IMR-90 (cell line): Measurements from ENCODE around the gene IGFBP3. TPM values are rescaled to one million over a fixed set of nuclear protein-coding genes. Genes with fewer than 3 reads are reported as not detected.
A peak's percentile ranks its signal among the peaks of the same experiment; 100 is the strongest.

Source experiments
- ATAC-seq: fragments of 200-7000 bp; cut with Tn5 transposase; 2 replicates; pipeline ENCODE4 v1.9.1; 2020; ENCODE audit warnings: low read depth, mild to moderate bottlenecking, moderate library complexity
- BruUV-seq: library from RNA; stranded (reverse); fragments of 400-500 nt; replicated peaks from 2 replicates; lab custom pipeline; 2021; lab: Mats Ljungman, UMichigan
- CTCF ChIA-PET: fragments of 300-600 bp; formaldehyde crosslinking; extraction: SDS; loops from one replicate; lab custom pipeline; 2021; ENCODE audit warnings: antibody characterized with exemption; lab: Yijun Ruan, JAX
- POLR2A ChIA-PET: fragments of 300-600 bp; sonication (Branson Sonifier 250); formaldehyde crosslinking; loops from one replicate; lab custom pipeline; 2022; ENCODE audit warnings: antibody characterized with exemption; ENCODE audit not compliant: unreplicated experiment; lab: Charles Lee
- DNase-seq: peaks from one replicate; pipeline ENCODE4 v3.0.0; 2013
- H2AFZ ChIP-seq: replicated peaks from 2 replicates; pipeline ENCODE3; 2013; ENCODE audit warnings: low read length, mild to moderate bottlenecking; ENCODE audit not compliant: poor library complexity
- H2AK5ac ChIP-seq: 2 replicates; pipeline ENCODE4 v1.6.1; 2013; ENCODE audit warnings: low read depth, low read length, inconsistent platforms
- H2AK9ac ChIP-seq: replicated peaks from 2 replicates; pipeline ENCODE3; 2013; ENCODE audit warnings: mild to moderate bottlenecking, low read depth, low read length, moderate library complexity; ENCODE audit not compliant: poor library complexity
- H2BK120ac ChIP-seq: 2 replicates; pipeline ENCODE4 v1.6.1; 2013; ENCODE audit warnings: low read depth, low read length, inconsistent platforms
- H2BK15ac ChIP-seq: 3 replicates; pipeline ENCODE4 v1.6.1; 2013; ENCODE audit warnings: low read depth, low read length, inconsistent platforms
- H2BK20ac ChIP-seq: 2 replicates; pipeline ENCODE4 v1.6.1; 2013; ENCODE audit warnings: low read depth, mild to moderate bottlenecking, inconsistent platforms, low read length, moderate library complexity
- H2BK5ac ChIP-seq: 2 replicates; pipeline ENCODE4 v1.6.1; 2013; ENCODE audit warnings: mild to moderate bottlenecking, low read depth, low read length, inconsistent platforms; ENCODE audit not compliant: poor library complexity, severe bottlenecking
- H3K14ac ChIP-seq: replicated peaks from 2 replicates; pipeline ENCODE4 v1.6.1; 2013; ENCODE audit warnings: low read depth, low read length, inconsistent platforms
- H3K18ac ChIP-seq: 2 replicates; pipeline ENCODE4 v1.6.1; 2013; ENCODE audit warnings: low read depth, low read length, control low read depth
- H3K23ac ChIP-seq: 2 replicates; pipeline ENCODE4 v1.6.1; 2013; ENCODE audit warnings: low read depth, low read length, inconsistent platforms
- H3K27ac ChIP-seq: 2 replicates; pipeline ENCODE4 v1.5.1; 2013; ENCODE audit warnings: mild to moderate bottlenecking, control low read depth, low read length; ENCODE audit not compliant: insufficient read depth
- H3K27me3 ChIP-seq: 2 replicates; pipeline ENCODE4 v1.6.1; 2013; ENCODE audit warnings: low read length; ENCODE audit not compliant: control insufficient read depth, insufficient read depth
- H3K36me3 ChIP-seq: 2 replicates; pipeline ENCODE4 v1.6.1; 2013; ENCODE audit warnings: low read length, mixed read lengths; ENCODE audit not compliant: control insufficient read depth, insufficient read depth
- H3K4ac ChIP-seq: 2 replicates; pipeline ENCODE4 v1.6.1; 2013; ENCODE audit warnings: low read depth, low read length, inconsistent platforms
- H3K4me1 ChIP-seq: 2 replicates; pipeline ENCODE4 v1.6.1; 2013; ENCODE audit warnings: low read length, mixed read lengths; ENCODE audit not compliant: control insufficient read depth, insufficient read depth
- H3K4me2 ChIP-seq: 2 replicates; pipeline ENCODE4 v1.6.1; 2013; ENCODE audit warnings: low read depth, mild to moderate bottlenecking, control low read depth, low read length, moderate library complexity
- H3K4me3 ChIP-seq: 2 replicates; pipeline ENCODE4 v1.5.1; 2013; ENCODE audit warnings: low read depth, mild to moderate bottlenecking, control low read depth, low read length, moderate library complexity; ENCODE audit not compliant: insufficient read depth
- H3K56ac ChIP-seq: 2 replicates; pipeline ENCODE4 v1.6.1; 2013; ENCODE audit warnings: low read length, inconsistent platforms; ENCODE audit not compliant: insufficient read depth; ENCODE audit errors: extremely low read depth
- H3K79me1 ChIP-seq, 2 experiments: 2 replicates each; pipeline ENCODE4 v1.6.1; 2013; ENCODE audit warnings: low read length in 2 of 2, inconsistent platforms in 1 of 2, low read depth in 1 of 2
- H3K9ac ChIP-seq: 2 replicates; pipeline ENCODE4 v1.6.1; 2013; ENCODE audit warnings: low read depth, low read length, control low read depth
- H3K9me1 ChIP-seq: 2 replicates; pipeline ENCODE4 v1.6.1; 2013; ENCODE audit warnings: low read length, inconsistent platforms; ENCODE audit not compliant: insufficient read depth
- H3K9me3 ChIP-seq: 2 replicates; pipeline ENCODE4 v1.6.1; 2013; ENCODE audit warnings: low read length; ENCODE audit not compliant: control insufficient read depth, insufficient read depth
- H4K20me1 ChIP-seq: 2 replicates; pipeline ENCODE4 v1.6.1; 2013; ENCODE audit warnings: low read length, inconsistent platforms; ENCODE audit not compliant: insufficient read depth
- H4K5ac ChIP-seq: 2 replicates; pipeline ENCODE4 v1.6.1; 2013; ENCODE audit warnings: mild to moderate bottlenecking, low read depth, low read length, control low read depth
- H4K8ac ChIP-seq, 2 experiments: 2 replicates each; pipeline ENCODE4 v1.6.1; 2013; ENCODE audit warnings: low read depth in 2 of 2, low read length in 2 of 2, control low read depth in 1 of 2, inconsistent platforms in 1 of 2
- H4K91ac ChIP-seq: 2 replicates; pipeline ENCODE4 v1.6.1; 2013; ENCODE audit warnings: low read depth, low read length, inconsistent platforms; ENCODE audit not compliant: insufficient read depth
- ELK1 ChIP-seq: fragments of 150-350 bp; IDR thresholded peaks from 2 replicates; pipeline ENCODE4 v1.6.1; 2016; ENCODE audit warnings: low read depth, mild to moderate bottlenecking, low read length, moderate library complexity, borderline replicate concordance
- FOS ChIP-seq: fragments of 150-350 bp; IDR thresholded peaks from 2 replicates; pipeline ENCODE4 v1.6.1; 2016; ENCODE audit warnings: low read depth, low read length
- MAFK ChIP-seq: IDR thresholded peaks from 2 replicates; pipeline ENCODE4 v1.6.1; 2012; ENCODE audit warnings: low read depth, low read length, improper control_type of control experiment
- MAZ ChIP-seq: IDR thresholded peaks from 2 replicates; pipeline ENCODE4 v1.6.1; 2012; ENCODE audit warnings: low read depth, mild to moderate bottlenecking, low read length, improper control_type of control experiment, moderate library complexity, borderline replicate concordance
- MXI1 ChIP-seq: IDR thresholded peaks from 2 replicates; pipeline ENCODE4 v1.6.1; 2012; ENCODE audit warnings: low read depth, mild to moderate bottlenecking, low read length, moderate library complexity, borderline replicate concordance
- NFE2L2 ChIP-seq: fragments of 150-350 bp; IDR thresholded peaks from 2 replicates; pipeline ENCODE4 v1.6.1; 2016; ENCODE audit warnings: low read depth, mild to moderate bottlenecking, low read length
- POLR2A ChIP-seq: IDR thresholded peaks from 2 replicates; pipeline ENCODE4 v1.6.1; 2012; ENCODE audit warnings: mild to moderate bottlenecking, low read depth, low read length
- RAD21 ChIP-seq: IDR thresholded peaks from 2 replicates; pipeline ENCODE4 v1.6.1; 2012; ENCODE audit warnings: low read length, improper control_type of control experiment
- RCOR1 ChIP-seq: IDR thresholded peaks from 2 replicates; pipeline ENCODE4 v1.6.1; 2012; ENCODE audit warnings: mild to moderate bottlenecking, low read length, improper control_type of control experiment; ENCODE audit not compliant: insufficient replicate concordance
- RFX5 ChIP-seq: IDR thresholded peaks from 2 replicates; pipeline ENCODE4 v1.8.0; 2012; ENCODE audit warnings: low read depth, mild to moderate bottlenecking, low read length, moderate library complexity
- SMC3 ChIP-seq: fragments of 150-350 bp; IDR thresholded peaks from 2 replicates; pipeline ENCODE4 v1.6.1; 2016; ENCODE audit warnings: low read depth, mild to moderate bottlenecking, antibody characterized with exemption, low read length, moderate library complexity
- WGBS, 2 experiments: methylation state at CpG; one replicate each; pipeline versions ENCODE4 v1.1.5 to v1.1.7; 2013; ENCODE audit warnings: missing lambda C conversion rate in 2 of 2; ENCODE audit not compliant: insufficient read length in 1 of 2; ENCODE audit errors: extremely low coverage in 2 of 2; 5-methylcytosine and 5-hydroxymethylcytosine counted together
- dilution Hi-C: fragments of 300-500 bp; cut with HindIII; formaldehyde crosslinking; loops from one replicate; pipeline ENCODE4 v1.14.3; 2018; ENCODE audit warnings: low sequenced_read_pairs; ENCODE audit not compliant: unreplicated experiment
- in situ Hi-C: fragments of 300-500 bp; cut with MboI; formaldehyde crosslinking; loops from 3 replicates; pipeline ENCODE4 v1.14.3; 2019; ENCODE audit warnings: low sequenced_read_pairs, inconsistent platforms, mixed read lengths
- intact Hi-C: fragments of 100-400 bp; cut with micrococcal nuclease; formaldehyde crosslinking; loops from 2 replicates; pipeline ENCODE4 v1.10.0; 2022
- polyA plus RNA-seq, 3 experiments: library from polyadenylated mRNA; depleted of rRNA; stranded (reverse); fragments of >200 nt; gene quantifications; 2 replicates each; pipeline ENCODE4 v1.2.3, GENCODE V29; 2012; ENCODE audit warnings: low replicate concordance in 1 of 3
- total RNA-seq: library from RNA; depleted of rRNA; stranded (reverse); fragments of >200 nt; gene quantifications from 2 replicates; pipeline ENCODE4 v1.2.3, GENCODE V29; 2012
- TF ChIP-seq, protein P1 (sequence below): conservative IDR thresholded peaks from 2 replicates; pipeline ENCODE4 v1.5.1; 2012; ENCODE audit warnings: mild to moderate bottlenecking, low read depth, low read length, improper control_type of control experiment
- TF ChIP-seq, protein P2 (sequence below): fragments of 150-350 bp; IDR thresholded peaks from 2 replicates; pipeline ENCODE4 v1.6.1; 2017; ENCODE audit warnings: mild to moderate bottlenecking, antibody characterized with exemption, low read length, low read depth

IGFBP3 gene
- total and polyA plus RNA-seq, 2 of the 4 experiments (the other 2 are of a cell fraction): 272 to 601 TPM

- intact Hi-C loops (no loop called here), dilution Hi-C loops (no loop called here), in situ Hi-C loops (loop anchor here (5.0 kb wide), 1 partner anchor 1293 kb away; no protein-coding TSS in a partner anchor)
- Histone ChIP-seq H3K4ac (no peak overlapping the region), H2BK15ac (no peak overlapping the region), H2AK9ac (peak overlapping the region; percentile 66), H3K27me3 (peaks cover 36% of the 10 kb centered on the region), H3K9ac (no peak overlapping the region), H3K36me3 (no peaks in the 10 kb centered on the region), H3K79me1 (no peaks in the 10 kb centered on the region), H2AK5ac (no peak overlapping the region), H3K27ac (no peak overlapping the region), H3K18ac (no peak overlapping the region), H3K9me1 (0 out of 2 replicates have a peak, but pooled peaks cover 3% of the 10 kb centered on the region), H3K4me3 (no peak overlapping the region), H3K4me2 (no peak overlapping the region), H2BK20ac (no peak overlapping the region), H3K9me3 (no peaks in the 10 kb centered on the region), H4K5ac (no peak overlapping the region), H2BK120ac (no peak overlapping the region), H3K23ac (no peak overlapping the region), H4K8ac (no peak overlapping the region), H2BK5ac (no peak overlapping the region), H3K56ac (no peak overlapping the region), H2AFZ (peak overlapping the region; percentile 16), H4K91ac (no peak overlapping the region), H4K20me1 (no peaks in the 10 kb centered on the region), H3K4me1 (no peaks in the 10 kb centered on the region), H3K14ac (no peak overlapping the region)
- ChIA-PET POLR2A (no interaction called here), CTCF (interaction anchor here (0.6 kb wide), 1 partner anchor 29 kb away, joined by 3 read pairs; no protein-coding TSS in a partner anchor)
- no TSS peak for BruUV-seq
- no peak for DNase-seq
- no peak for TF ChIP-seq MXI1
- TF ChIP-seq ELK1: no peak
- TF ChIP-seq, protein P1, sequence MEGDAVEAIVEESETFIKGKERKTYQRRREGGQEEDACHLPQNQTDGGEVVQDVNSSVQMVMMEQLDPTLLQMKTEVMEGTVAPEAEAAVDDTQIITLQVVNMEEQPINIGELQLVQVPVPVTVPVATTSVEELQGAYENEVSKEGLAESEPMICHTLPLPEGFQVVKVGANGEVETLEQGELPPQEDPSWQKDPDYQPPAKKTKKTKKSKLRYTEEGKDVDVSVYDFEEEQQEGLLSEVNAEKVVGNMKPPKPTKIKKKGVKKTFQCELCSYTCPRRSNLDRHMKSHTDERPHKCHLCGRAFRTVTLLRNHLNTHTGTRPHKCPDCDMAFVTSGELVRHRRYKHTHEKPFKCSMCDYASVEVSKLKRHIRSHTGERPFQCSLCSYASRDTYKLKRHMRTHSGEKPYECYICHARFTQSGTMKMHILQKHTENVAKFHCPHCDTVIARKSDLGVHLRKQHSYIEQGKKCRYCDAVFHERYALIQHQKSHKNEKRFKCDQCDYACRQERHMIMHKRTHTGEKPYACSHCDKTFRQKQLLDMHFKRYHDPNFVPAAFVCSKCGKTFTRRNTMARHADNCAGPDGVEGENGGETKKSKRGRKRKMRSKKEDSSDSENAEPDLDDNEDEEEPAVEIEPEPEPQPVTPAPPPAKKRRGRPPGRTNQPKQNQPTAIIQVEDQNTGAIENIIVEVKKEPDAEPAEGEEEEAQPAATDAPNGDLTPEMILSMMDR: no peak
- no peak for TF ChIP-seq FOS
- no peak for TF ChIP-seq RAD21
- TF ChIP-seq SMC3: no peak
- TF ChIP-seq, protein P2, sequence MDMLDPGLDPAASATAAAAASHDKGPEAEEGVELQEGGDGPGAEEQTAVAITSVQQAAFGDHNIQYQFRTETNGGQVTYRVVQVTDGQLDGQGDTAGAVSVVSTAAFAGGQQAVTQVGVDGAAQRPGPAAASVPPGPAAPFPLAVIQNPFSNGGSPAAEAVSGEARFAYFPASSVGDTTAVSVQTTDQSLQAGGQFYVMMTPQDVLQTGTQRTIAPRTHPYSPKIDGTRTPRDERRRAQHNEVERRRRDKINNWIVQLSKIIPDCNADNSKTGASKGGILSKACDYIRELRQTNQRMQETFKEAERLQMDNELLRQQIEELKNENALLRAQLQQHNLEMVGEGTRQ: no peak
- no peak for TF ChIP-seq RFX5
- no peak for TF ChIP-seq MAFK
- no peak for TF ChIP-seq NFE2L2
- TF ChIP-seq POLR2A: no peak
- no peak for TF ChIP-seq MAZ
- TF ChIP-seq RCOR1: no peak
- ATAC-seq: no peak
- WGBS, 2 experiments: no CpG with 5 or more reads among the region's 8 CpGs
Observed at GRCh38 chr7:45889367-45890067, 31.6 kb downstream of the IGFBP3 start.
